Activated T-cell treated with anti-CD3 and anti-CD28 coated beads for 24 hours (primary cell): ENCODE data around the gene DNAJB2.

Experiments used
- DNase-seq: peaks from one replicate; pipeline ENCODE4 v3.0.0-alpha.2; 2020; ENCODE audit warnings: low read depth

DNAJB2 gene

DNA sequence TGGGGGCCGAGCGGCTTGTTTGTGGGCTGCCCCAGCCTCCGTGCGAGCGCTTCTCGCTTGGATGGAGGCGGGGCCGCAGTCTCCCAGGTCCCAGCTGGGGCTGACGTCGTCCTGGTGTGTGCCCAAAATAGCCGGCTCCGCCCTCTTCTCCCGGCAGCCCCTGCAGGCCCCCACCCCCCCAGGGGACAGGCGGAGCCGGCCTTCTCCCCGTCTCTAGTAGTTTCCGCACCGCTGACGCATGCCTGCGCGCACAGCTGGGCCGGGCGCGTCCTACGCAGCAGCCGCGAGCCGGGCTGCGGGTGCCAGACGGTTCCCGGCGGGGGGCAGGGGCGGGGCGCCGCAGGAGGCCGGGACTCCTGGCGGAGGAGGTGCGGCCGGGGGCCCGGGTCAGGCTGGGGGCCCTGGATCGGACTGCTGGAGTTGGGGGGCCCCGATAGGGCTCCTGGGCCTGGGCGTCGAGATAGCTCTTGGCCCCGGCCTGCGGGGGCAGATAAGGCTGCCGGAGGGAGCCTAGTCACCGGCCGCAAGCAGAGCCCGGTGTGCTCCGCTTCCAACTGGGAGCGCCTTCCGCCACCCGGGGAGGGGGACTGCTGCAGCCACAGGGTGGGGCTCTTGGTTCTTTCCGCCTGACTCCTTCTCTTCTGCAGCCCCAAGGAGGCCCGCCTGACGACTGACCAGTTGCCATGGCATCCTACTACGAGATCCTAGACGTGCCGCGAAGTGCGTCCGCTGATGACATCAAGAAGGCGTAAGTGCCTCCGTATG is at the start of gene DNAJB2:
DNAJB2 (plus strand) TSS at position 216 of the 765 bp plus-strand sequence; CDS start at position 684, 468 bp downstream.
- DNase-seq = peak; percentile 99

DNA sequence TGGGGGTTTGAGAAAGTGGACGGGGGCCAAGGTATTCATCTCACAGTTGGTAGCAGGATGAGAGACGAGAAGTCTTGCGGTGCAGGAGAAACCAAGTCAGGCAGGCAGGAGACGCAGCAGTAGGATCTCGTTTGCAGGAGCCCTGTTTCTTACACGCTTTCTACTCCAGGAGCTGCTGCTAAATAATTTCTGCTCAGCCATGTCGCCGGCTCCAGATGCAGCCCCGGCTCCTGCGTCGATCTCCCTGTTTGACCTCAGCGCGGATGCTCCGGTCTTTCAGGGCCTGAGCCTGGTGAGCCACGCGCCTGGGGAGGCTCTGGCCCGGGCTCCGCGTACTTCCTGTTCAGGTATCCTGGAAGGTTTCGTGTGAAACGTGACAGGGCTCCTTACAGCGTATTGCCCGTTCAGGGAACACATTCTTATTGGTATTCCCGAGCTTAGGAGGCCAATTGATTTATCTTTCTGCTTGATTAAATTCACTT is 49.1 kb upstream of the DNAJB2 start:
- no peak for DNase-seq

DNA sequence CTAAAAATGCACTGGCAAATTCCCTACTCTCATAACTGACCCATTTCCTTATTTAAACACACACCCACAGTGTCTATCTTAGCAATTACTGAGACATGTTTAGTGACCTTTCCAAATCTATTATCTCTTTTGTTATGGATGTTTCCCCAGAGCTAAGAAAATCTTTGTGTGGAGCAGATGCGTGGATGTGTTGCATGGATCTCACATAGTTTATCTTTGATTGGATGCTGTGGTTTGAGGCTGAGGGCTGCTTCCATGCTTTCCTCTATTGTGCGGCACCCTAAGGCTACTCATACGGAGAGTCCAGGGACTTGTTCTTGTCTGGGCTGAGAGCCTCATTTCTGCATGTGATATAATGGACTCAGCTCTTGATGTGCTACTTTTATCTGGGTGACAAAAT is 44.8 kb upstream of the DNAJB2 start:
- no peak for DNase-seq

DNA sequence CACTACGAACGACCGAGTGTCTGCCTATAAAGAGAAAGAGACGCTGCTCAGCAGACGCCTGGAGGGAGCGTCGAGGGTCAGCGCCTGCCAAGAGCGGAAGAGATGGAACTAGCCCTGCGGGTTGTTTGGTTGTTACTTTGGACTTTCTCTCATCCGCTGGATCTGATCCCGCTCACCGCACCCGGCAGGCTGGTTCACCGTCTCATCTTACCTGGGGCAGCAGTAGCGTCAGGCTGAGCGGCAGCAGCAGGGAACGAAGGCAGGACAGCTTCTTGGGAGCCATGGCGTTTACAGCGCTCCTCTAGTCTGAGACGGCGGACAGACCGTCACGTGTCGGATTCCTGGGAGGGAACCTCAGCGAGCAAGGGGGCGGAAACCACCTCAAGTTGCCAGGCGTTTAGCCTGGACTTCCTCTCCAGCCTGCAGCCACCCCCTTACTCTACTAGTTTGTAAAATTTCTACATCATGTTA is 35.8 kb upstream of the DNAJB2 start:
- DNase-seq = no peak

- DNase-seq = no peak
Observed at GRCh38 chr2:219244789-219245147, 34.4 kb upstream of the DNAJB2 start.

GRCh38 chr2:219245148-219245898 is 33.8 kb upstream of the DNAJB2 start, which contains the start of the genes GLB1L and STK16:
Gene GLB1L (minus strand): TSS chr2:219245444. CDS start chr2:219243573, 1,871 bp downstream.
Gene STK16 (plus strand): TSS chr2:219245479. CDS start chr2:219246000, 521 bp downstream.
- DNase-seq = peak; percentile 82

GRCh38 chr2:219245899-219246230 is 33.3 kb upstream of the DNAJB2 start:
- no peak for DNase-seq

DNA sequence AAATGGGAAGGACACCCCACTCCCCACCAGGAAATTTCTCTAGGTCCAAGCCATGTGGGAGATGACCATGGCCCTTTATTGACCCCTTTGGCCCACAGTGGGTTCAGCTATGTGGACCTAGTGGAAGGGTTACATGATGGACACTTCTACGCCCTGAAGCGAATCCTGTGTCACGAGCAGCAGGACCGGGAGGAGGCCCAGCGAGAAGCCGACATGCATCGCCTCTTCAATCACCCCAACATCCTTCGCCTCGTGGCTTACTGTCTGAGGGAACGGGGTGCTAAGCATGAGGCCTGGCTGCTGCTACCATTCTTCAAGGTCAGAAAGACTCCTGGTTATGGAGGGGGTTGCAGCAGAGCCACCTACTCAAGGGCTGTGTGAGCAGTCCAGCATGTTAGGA is 32.6 kb upstream of the DNAJB2 start:
- no peak for DNase-seq

DNA sequence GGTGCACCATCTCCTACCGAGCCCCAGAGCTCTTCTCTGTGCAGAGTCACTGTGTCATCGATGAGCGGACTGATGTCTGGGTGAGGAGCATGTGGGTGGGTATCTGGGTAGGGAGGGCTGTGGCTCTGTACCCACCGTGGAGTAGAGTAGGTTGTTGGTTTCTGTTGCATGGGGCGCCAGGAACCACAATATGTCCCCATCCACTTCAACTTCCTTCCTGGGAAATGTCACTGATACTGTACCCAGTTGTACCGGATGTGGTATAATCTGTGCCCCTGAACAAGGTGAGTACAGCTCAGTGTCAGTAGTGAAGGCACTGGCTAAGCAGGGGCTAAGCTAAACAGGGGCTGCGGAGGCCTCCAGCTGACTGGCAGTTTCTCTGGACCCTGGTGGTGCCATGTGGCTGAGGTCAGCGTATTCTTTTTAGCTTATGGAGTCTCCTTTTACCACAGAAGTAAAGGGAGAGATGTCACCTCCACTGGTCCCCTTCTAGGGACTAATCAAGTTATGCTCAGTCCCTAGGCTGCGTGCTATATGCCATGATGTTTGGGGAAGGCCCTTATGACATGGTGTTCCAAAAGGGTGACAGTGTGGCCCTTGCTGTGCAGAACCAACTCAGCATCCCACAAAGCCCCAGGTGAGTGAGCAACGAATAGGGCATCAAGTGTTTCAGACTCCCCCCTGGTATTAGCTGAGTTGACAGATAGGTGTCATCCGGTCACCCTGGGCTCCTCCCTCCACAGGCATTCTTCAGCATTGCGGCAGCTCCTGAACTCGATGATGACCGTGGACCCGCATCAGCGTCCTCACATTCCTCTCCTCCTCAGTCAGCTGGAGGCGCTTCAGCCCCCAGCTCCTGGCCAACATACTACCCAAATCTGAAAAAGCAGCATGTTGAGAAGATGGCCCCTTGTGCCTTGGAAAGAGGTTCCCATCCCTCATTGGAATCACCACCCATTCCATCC is 31.2 kb upstream of the DNAJB2 start:
- peak; percentile 54 for DNase-seq

GRCh38 chr2:219248845-219249202 is 30.3 kb upstream of the DNAJB2 start:
- DNase-seq = no peak

DNA sequence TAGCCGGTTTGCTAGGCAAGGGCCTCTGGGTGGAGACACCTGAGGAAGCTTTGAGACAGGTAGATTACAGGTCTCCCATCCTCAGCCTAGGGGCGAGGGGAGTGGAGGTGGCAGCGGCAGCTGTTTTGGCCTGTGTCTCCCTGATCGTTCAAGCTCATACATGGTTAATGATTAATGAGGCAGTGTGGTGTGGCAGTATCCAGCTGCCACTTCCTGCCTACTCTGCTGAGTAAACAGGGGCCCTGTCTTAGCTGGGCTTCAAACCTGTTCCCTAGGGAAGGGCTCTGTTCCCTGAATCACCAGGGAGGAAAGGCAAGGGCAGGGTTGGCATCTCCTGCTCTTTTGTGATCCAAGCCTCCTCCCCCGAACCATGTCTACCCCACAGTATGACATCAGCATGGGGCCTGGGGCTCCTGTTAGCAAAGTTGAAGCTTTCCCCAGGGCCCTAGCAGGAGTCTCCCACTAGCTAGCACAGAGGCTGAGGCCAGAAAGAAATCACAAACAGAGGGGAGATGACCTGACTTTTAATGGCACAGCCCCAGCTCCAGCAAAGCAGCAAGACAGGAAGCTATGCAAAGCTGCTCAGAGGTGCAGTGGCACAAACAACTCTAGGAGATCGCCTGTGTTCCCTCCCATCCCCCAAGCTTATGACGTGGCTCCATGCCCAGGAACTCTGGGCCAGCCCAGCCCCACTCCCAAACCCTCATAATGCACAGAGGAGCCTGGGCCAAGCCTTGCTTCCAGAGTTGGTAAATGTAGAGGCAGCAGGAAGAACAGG is 29.8 kb upstream of the DNAJB2 start:
- no peak for DNase-seq

DNA sequence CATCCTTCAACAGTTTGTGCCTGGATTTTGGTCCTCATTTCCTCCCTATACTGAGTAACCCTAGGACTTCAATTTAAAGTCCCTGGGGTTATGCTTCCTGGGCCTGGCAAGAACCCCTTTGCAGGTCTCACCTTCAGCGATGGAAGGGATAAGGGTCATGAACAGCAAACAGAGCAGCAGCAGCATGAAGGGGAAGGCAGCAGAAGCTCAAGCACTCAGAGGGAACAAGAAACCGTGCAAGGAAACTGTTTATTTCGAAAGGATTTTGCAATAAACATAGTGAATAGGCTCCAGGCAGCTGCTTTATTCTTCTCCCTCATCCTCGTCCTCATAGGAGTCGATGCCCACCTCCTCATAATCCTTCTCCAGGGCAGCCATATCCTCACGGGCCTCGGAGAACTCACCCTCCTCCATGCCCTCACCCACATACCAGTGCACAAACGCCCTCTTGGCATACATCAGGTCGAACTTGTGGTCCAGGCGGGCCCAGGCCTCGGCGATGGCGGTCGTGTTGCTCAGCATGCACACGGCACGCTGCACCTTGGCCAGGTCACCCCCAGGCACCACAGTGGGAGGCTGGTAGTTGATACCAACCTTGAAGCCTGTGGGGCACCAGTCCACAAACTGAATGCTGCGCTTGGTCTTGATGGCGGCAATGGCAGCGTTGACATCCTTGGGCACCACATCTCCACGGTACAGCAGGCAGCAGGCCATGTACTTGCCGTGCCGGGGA is 29.0 kb upstream of the DNAJB2 start:
- no peak for DNase-seq

DNA sequence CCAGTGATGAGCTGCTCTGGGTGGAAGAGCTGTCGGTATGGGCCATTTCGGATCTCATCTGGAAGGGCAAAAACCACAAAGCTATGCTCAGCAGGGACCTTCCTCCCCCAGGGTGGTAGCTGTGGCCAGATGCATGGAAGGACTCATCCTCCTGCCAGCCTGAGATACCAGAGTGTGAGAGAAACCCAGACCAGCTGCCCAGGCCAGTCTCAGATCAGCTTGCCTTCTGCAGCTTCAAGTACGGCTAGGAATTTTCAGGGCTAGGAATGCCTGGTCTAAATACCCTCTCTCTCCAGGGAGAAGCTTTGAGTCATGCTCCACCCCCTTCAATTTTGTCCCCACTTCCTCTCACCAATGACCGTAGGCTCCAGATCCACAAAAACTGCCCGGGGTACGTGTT is 27.5 kb upstream of the DNAJB2 start:
- no peak for DNase-seq

GRCh38 chr2:219252084-219252483 is 27.1 kb upstream of the DNAJB2 start:
- DNase-seq = no peak

GRCh38 chr2:219252570-219252899 is 26.6 kb upstream of the DNAJB2 start:
- no peak for DNase-seq

GRCh38 chr2:219252900-219253752 is 26.0 kb upstream of the DNAJB2 start, which contains the start of gene TUBA4B:
Gene TUBA4B (plus strand): TSS chr2:219253243. CDS start chr2:219253408, 165 bp downstream.
- DNase-seq = no peak

- peak; percentile 86 for DNase-seq
Observed at GRCh38 chr2:219253753-219254589, 25.2 kb upstream of the DNAJB2 start, which contains the start of gene TUBA4A. Gene TUBA4A (minus strand): TSS chr2:219253918. CDS start chr2:219253858, 60 bp downstream.

- DNase-seq = no peak
Observed at GRCh38 chr2:219254590-219255201, 24.5 kb upstream of the DNAJB2 start.
